Measurements from ENCODE around the gene MYH8.

The MYH8 gene

DNA sequence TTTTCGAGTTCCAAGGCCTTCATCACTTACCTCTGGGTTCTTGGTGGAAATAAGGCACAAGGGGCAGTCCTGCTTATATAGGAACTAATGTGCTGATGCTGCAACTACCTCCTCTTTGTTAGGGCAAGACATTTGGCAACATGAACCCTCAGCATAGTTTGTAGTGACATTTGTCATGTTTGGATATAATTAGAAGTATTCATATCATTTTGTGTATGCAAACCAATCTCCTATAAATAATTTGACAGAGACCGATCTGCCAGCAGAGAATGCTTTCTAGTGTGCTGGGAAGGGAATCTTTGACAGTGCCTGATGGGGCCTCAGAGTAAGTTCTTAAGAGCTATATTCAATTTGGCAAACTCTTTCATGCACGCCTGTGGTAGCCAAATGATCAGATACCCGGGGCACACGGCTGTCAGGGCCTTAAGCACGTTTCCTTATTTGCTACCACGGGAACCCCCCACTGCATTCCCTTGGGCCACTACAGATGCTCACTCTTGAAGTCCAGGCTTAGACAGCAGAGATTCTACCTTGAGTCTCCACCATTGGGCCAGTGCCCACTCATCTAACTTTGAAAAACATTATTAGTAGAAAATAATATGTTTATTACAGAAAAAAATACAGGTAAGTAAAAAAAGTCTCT is at the start of gene MYH8:
MYH8 (minus strand) TSS at position 51 of the 643 bp plus-strand sequence. CDS start 1,723 bp downstream, outside the sequence.
- FAIRE-seq, result no peak

DNA sequence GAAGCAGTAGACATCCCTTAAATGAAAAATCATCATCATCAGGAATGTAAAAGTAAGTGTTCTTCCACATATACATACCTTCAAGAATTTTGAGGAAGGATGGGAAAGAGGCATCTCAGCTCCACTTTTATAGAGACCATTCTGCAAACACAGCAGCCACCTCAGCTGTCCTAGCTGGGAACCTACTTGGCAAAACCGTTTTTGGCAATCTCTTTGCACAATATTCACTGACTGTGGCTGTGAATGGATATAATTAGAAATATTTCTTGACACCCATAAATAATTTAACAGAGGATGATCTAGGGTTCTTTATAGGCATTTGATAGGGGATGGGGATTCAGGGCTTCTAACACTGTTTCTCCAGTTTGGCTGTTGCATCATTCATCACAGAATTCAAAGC is 47.7 kb upstream of the MYH8 start, which contains the start of gene MYH4:
MYH4 (minus strand) TSS at position 101 of the 400 bp plus-strand sequence. CDS start 2,814 bp downstream, outside the sequence.
- FAIRE-seq, result no peak

DNA sequence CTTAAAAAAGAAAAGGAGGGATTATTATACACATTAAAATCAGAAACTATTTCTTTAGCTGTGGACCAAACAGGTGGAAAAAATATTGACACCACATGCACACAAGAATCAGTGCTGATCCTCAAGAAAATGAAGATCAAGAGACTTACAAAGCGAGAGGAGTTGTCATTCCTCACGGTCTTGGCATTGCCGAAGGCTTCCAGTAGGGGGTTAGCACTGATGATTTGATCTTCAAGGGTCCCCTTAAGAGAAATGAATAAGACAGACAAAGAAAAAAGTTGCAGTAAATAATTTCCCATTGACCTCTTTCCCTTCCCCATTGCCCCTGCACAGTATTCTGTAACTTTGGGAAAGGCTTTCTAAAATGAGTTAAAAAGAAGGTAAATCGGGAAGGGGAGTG is 41.7 kb upstream of the MYH8 start:
- FAIRE-seq, result no peak

DNA sequence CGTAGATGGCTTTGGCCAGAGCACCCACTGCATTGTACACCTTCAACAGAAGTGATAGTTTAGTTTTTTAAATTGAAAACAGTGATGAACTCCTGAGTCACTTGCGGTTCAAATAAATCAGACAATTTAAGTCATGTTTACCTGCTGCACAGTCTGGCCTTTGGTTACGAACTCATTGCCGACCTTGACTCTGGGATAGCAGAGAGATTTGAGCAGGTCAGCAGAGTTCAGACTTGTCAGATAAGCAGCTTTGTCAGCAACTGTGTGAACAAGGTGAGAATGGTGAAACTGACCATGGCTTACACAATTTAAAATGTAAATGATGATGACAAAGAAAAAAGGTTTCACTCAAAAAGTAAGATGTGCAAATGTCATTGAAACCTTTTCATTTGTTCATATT is 38.3 kb upstream of the MYH8 start:
- FAIRE-seq, result no peak

DNA sequence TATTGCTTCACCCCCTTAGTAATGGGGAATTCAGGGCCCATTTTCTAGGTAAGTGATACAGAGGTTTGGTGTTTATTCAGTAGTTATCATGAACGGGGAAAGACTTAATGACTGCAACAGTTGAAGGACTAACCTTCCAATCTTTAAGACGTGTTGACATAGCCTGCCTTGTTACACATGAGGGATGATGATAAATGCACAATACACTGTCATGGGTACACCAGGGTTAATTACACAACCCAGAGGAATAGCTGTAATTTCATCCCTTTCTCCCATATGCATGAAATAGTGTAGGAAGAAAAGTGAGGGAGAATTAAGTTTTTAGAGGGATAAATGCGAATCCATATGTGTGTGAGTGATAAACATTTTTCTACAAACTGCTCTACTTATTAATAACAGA is 37.0 kb upstream of the MYH8 start:
- no peak for FAIRE-seq

DNA sequence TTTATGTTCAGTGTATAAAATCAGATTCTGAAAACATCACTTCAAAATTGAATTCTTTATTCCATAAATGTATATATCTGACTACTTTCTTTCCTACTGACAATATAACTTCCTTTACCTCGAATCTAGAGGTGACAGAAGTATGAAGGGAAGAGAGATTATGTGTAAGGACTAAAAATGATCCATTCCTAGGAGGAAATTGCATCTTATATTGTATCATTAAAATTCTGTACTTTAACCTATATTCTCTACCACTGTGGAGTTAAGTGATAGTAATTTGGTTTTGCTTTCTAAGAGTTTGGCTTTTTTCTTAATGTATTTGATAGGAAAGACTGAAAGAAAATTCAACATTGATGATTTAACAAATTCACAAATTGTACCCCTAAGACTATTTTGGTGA is 36.2 kb upstream of the MYH8 start:
- no peak for FAIRE-seq

DNA sequence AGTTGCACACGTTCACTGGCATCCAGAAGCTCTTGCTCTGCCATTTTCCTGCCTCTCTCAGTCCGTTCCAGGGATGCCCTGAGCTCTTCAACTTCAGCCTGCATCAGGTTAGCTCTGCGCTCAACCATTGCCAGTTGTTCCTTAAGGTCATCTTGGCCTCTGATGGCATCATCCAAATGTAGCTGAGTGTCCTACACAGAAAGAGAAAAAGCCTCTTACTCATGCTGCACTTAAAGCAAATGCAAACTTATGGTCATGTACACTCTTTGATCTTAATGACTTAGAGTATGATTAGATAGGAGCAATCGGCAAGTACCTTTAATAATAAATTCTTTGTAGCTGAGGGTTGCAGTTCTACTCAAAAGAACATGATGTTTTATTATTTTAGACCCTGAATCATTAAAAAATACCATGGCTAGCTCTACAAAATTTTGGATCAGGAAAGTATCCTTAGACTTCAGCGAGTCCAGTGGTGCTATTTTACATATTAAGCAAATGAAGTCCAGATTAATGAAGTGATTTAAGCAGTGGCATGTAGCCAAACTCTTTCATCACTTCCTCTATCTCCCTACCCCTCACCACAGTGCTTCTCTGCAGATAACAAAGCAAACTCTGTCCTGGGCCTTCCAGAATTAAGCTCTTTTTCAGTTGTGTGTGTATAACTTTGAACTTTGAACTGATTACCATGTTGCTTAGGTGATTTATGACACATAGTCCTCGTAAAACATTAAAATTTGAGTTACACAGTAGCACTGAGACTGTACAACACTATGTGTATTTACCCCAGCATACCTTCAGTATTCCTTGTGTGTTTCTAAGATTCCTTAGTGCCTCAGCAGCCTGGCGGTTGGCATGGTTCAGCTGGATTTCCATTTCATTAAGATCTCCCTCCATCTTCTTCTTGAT is 25.5 kb upstream of the MYH8 start:
- no peak for FAIRE-seq

DNA sequence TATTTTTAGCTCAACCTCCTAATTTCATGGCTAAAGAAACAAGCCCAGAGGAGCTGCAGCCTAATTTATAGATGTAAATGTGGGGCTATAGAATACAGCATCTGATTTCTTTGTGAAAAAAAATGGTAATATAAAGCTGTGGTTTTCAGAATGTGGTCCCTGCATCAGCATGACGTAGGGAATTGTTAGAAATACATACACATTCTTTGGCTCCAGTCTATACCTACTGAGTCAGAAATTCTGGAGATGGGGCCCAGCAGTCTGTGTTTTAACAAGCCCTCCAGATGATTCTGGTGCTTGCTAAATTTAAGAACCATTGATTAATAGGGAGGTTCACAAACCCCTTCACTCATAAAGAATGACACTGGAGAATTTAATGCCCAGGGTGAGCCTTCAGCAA is 18.1 kb upstream of the MYH8 start:
- FAIRE-seq, result no peak

DNA sequence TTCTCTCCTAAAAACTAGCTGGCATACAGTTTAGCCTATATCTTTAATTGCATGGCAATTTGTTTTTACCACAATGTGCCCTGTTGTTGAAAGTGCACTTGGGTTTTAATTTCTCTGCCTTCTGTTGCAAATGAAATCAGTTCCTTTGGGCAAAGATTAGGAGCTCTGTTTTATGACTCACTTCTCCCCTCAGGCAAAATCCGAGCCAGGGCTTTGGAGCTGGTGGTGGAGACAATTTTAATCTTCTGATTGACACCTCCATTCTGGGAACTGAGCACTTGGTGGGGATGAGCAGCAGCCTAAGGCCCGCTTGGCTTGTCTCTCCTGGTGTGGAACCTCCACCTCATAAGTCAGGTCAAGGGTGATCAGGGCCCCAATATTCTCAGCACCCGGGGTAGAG is 13.3 kb upstream of the MYH8 start:
- no peak for FAIRE-seq

DNA sequence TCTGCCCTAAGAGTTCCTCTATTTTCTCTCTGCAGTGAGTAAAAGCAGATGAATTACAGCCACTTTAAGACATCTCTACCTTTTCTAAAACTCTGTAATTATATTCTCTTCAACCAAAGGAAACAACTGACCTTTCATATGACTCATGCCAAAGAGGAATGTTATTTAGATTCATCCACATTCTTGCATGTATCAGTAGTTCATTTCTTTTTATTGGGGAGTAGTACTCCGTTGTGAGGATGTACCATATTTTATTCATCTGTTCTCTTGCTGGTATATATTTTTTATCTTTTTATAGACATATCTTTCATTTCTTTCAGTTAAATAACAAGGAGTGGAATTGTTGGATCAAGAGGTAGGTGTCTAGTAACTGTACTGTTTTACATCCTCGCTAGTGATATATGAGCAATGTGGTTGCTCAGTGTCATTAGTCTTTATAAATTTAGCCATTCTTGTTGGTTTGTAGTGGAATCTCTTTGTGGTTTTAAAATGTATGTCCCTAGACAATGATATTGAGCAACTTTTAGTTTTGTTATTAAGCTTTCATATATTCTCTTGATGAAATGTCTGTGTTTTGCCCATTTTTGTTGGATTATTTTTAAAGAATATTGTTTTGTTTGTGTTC is 7.8 kb upstream of the MYH8 start:
- no peak for FAIRE-seq

DNA sequence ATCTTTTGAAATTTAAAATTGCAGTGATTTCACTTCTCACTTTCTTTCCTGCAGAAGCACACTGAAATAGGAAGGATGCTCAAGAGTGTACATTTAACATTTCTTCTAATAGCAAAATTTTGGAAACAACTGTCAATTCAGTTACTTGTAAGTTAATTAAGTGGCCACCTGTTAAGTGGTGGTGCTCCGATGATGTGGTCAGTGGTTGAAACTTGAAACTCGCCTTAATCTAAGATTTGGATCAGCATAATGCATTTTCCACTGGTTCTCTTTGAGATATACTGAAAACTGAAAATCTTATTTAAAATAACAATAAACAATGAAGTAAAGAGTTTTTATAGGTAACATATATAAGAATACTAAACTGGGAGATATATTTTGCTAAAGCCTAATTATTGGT is 7.0 kb upstream of the MYH8 start:
- FAIRE-seq, result no peak

DNA sequence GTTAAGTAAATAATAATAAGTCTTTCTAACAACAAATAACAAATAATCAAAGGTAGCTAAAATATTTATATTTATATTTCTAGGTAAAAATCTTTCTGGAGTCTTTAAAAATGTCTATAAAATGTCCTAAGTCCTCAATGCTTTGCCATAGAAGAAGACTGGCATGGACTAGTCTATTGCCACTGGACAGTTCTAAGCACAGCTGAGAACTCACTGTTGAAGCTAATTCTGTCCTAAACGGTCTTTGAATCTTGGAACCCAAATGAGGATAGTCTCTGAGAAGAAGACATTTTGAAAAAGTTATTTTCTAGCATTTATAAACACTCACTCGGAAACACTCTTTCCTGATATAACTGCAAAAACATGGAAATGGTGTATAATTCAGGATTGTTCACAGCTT is 539 bp downstream of the MYH8 start:
- no peak for FAIRE-seq

DNA sequence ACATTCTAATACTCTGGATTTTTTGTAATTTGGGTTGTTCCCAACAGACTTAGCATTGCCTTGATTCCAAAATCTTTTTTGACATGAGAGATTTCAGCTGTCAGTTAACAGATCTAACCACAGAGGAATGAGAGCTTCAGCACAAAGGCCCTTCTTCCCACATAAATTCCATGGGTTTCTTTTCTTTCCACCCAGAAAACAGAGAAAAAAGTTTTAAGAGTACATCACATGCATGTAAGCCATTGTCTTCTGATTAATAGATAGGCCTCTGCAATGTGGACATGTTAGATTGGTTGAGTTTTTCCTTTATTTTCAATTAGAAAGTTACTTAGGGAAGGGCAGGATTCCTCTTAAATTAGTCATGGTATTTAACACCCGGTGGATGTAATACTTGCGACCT is 939 bp downstream of the MYH8 start:
- no peak for FAIRE-seq

DNA sequence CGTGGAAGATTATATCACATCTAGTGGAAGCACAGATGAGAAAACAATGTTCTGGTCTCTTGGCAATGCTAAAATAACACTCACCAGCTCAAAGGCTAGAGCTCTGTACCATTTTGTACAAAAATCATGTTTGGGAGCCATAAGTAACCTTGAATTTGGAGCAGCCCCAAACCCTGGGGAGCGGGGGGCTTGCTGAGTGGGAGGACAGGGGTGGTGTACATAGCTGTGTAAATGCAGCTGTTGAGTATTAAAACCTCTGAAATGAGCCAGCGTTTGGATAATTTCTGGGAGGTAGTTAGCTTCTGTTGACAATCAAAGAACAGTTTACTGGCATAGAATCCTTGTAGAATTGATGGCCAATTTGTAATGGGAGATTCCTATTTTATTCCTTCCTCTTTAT is 4.3 kb downstream of the MYH8 start:
- FAIRE-seq, result no peak

DNA sequence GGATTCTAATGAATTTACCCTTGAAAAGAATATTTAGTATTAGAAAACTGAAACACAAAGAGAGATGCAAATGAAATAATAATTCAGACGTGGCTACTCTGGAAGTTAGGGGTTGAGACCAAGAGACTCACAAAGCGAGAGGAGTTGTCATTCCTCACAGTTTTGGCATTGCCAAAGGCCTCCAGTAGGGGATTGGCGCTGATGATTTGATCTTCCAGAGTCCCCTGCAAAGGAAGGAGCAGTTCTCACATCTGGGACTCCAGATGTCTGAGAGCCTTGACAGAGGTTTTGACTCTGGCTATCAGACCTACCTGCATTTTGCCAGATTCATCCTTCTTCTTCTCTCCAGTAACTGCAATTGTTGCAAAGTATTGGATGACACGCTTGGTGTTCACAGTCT is 6.6 kb downstream of the MYH8 start:
- FAIRE-seq, result no peak

DNA sequence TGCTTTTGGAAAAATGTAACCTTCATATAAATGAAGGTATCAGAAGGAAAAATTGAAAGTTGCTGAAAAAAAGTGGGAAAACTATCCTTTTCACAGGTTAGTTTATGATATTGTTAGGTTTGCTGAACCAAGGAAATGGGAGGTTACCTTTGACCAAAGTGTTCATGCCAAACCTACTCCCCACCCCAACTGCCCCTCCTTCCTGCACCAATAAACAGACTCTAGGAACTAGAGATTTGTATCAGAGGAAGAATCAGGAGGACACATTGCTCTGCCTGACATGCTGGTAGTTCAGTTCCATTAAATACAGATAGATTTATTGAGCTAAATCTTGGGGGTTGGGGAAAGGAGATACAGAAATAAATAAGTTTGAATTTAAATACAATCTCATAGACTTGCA is 18.2 kb downstream of the MYH8 start:
- no peak for FAIRE-seq

DNA sequence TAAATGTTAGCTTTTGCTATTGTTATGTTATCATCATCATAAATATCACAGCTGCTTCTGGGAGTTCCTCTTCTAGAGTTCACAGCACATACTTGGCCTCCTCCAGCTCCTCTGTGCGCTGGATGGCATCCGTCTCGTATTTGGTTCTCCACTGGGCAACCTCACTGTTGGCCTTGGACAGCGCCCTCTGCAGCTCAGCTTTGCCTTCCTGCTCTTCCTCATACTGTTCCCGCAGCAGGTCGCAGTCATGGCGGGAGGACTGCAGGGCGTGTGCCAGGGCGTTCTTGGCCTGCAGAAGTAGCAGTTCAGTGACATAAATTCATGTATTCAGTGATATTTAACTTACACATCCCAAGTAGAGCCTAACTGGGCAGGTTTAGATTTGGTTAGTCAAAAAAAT is 23.4 kb downstream of the MYH8 start:
- FAIRE-seq, result no peak

DNA sequence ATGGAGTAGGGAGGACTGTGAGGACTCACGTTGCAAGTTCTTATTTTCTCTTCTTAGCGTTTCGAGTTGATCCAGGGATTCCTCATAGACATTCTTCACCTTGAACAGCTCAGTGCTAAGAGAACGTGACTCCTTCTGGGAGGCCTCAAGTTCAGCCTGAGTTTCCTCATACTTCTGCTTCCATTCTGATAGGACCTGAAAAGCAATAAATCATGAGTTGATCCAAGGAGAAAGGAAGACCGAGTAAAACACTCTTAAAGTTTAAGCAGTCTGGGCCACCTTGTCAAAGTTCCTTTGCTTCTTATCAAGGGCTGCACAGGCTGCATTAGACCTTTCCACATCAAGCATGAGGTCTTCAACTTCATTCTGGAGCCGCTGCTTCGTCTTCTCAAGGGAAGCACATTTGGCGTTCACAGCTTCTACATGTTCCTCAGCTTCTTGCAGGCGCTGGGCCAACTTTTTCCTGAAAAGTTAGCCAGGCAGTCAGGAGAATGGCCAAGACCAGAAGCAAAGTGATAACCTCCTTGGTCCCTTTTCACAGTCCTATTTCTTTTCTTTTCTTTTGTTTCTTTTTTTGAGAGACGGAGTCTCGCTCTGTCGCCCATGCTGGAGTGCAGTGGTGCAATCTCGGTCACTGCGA is 25.1 kb downstream of the MYH8 start:
- no peak for FAIRE-seq

DNA sequence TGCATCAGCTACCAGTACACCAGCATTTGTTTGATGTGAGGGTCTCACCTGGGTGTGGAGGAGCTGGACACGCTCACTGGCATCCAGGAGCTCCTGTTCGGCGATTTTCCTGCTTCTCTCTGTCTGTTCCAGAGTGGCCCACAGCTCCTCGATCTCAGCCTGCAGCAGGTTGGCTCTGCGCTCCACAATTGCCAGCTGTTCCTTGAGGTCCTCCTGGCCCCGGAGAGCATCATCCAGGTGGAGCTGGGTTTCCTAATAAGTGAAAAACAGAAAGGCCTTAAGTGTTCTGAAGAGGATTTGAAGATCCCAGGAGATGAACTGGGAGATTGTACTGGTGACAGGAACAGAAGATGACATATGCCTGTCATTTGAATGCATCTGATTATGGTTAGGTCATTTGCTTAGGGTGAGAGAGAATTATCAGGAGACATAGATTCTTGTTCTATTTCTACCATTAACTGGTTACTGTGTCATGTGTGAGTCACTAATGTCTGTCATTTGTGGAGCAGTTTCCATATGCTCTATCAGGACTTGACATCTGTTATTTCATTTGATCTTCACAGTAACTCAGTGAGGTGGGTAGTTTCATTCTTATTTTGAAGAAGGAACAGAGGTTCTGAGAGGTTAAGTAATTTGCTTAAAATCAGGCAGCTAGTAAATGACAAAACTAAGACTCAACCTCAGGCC is 27.4 kb downstream of the MYH8 start:
- no peak for FAIRE-seq

DNA sequence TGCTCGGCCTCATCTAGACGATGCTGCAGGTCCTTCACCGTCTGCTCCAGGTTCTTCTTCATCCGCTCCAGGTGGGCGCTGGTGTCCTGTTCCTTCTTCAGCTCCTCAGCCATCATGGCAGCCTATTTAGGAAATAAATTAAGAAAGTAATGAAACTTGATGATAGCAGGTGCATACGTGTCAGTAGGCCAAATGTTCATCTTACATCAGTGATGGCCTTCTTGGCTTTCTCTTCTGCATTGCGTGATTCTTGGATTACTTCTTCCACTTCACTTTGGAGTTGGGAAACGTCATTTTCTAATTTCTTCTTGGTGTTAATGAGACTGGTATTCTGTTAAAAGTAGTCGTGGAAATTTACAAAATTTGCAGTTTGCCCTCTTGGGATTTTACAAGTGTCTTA is 28.9 kb downstream of the MYH8 start:
- FAIRE-seq, result no peak

DNA sequence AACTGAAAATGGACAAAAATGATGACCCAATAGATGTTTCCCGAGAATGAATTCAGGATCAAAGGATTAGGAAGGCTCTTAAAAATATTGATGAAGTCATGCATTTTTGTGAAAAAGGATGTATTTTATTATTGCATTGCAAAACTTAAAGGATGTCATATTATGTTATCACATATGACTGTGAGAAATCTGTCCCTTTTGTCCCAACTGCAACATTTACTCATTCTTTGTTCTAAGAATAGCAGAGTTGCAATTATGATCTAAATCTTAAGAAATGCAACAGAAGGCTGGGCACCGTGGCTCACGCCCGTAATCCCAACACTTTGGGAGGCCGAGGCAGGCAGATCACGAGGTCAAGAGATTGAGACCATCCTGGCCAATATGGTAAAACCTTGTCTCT is 35.9 kb downstream of the MYH8 start:
- no peak for FAIRE-seq

DNA sequence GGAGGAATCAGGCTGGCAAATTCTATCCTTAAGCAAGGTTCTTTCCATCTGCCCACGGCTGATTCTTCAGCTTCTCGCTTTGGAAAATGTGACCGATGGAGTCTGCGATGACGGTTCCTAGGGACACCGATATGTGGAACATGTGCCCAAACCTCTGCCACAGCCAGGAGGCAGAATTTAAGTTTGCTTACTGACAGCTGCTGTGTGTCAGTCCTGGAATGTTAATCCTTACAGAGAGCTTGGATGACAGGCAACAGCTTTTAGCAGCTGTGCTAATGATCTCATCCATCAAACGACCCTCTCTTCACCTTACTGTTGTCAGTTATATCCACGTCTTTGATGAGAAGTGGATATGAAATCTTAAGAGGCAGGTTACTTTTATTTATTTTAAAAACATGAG is 37.6 kb downstream of the MYH8 start:
- no peak for FAIRE-seq
